ENCODE results near the gene CDK4. TPM values are rescaled to one million over a fixed set of nuclear protein-coding genes. Genes with fewer than 3 reads are reported as not detected.

Gene CDK4
- total RNA-seq, 3 donors from 2014 or later: 41.4 to 62.7 (median 60.2) TPM

DNA sequence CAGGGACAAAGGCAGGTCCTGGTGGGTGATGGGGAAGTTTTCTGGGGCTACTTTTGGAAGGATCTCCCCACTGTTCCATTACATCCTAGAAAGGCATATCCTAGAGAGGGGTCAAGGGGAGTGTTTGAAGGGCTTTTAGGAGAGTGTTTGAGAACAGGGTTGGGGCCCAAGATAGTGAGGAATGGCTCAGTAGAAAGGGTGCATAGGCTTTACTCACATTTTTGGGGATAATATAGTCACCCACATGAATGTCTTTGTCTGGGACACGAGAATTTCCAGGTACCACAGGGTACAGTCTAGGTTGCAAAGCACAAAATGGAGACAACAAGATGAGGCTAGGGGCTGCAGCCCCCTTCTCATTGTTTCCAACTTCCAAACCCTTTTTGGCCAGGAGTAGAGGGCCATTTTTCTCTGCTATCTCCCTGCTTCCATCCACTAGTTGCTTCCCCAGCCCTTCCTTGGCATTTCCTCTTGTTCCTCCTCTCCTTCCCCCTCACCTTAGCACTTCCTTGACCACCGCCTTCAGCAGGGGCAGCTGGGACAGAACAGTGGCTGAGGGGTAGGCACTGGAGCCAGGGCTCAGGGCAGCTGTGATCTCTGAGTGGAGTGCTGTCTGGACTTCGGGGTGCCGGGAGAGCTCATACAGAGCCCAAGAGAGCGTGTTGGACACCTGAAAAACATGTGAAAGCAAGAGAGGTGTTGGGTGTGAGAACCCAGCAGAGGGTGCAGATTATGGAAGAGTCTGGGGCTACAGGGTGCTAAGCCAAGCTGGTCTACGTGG is 12.0 kb upstream of the CDK4 start:
- DNase-seq: no peak
- H3K9me3 ChIP-seq: no peaks in the 10 kb centered on the region
- TF ChIP-seq CTCF (IDR thresholded peaks at IDR 0.05): no peak
- no peak for ATAC-seq
- peaks cover 20% of the 10 kb centered on the region for H3K4me1 ChIP-seq (ENCODE audit: low read depth)
- no peaks in the 10 kb centered on the region for H3K36me3 ChIP-seq (ENCODE audit: low read depth)
- intact Hi-C loops (cut with DNase I, micrococcal nuclease): no loop called here
- no peak overlapping the region for H3K4me3 ChIP-seq

GRCh38 chr12:57762463-57762862 is 10.4 kb upstream of the CDK4 start:
- intact Hi-C loops (cut with DNase I, micrococcal nuclease): no loop called here
- no peaks in the 10 kb centered on the region for H3K9me3 ChIP-seq
- H3K36me3 ChIP-seq (ENCODE audit: low read depth): no peaks in the 10 kb centered on the region
- no peak for DNase-seq
- no peak overlapping the region for H3K4me3 ChIP-seq
- peaks cover 20% of the 10 kb centered on the region for H3K4me1 ChIP-seq (ENCODE audit: low read depth)
- TF ChIP-seq CTCF (IDR thresholded peaks at IDR 0.05): no peak
- ATAC-seq: no peak

DNA sequence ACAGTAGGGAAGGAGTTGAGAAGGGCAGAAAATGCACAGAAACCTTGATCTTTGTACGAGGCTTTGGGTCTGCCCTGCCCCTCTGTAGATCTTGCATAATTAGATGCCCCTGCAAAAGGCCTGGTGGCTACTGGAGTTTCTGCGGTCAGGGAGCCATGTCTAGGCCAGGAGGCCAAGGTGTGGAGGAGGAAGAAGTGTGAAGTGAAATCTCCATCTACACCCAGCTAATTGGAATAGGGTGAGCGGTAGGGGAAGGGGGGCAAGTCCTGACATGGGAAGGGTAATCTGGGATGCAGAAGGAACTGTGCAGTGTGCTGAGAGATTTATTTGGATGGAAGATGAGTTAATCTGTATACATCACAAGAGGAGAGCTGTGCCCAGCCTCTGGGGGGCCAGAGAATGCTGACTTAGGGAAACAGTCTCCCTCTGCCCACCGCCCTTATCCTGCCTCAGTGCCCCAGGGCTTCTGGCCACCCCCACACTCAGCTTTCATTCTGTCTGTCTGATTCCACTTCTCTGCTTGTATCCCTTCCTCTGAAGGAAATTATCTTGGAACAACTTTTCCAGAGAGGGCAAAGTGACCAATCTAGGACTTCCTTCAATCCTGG is 9.4 kb upstream of the CDK4 start:
- ATAC-seq (no peak), DNase-seq (no peak)
- intact Hi-C loops (cut with DNase I, micrococcal nuclease): no loop called here
- Histone ChIP-seq H3K36me3 (ENCODE audit: low read depth) (no peaks in the 10 kb centered on the region), H3K9me3 (no peaks in the 10 kb centered on the region), H3K4me1 (ENCODE audit: low read depth) (peaks cover 19% of the 10 kb centered on the region), H3K4me3 (no peak overlapping the region)
- no peak for TF ChIP-seq CTCF (IDR thresholded peaks at IDR 0.05)

GRCh38 chr12:57760347-57760982 is 8.4 kb upstream of the CDK4 start:
- H3K36me3 ChIP-seq (ENCODE audit: low read depth): no peaks in the 10 kb centered on the region
- DNase-seq: no peak
- intact Hi-C loops (cut with DNase I, micrococcal nuclease): no loop called here
- no peak for ATAC-seq
- TF ChIP-seq CTCF (IDR thresholded peaks at IDR 0.05): no peak
- no peak overlapping the region for H3K4me3 ChIP-seq
- H3K4me1 ChIP-seq (ENCODE audit: low read depth): peaks cover 15% of the 10 kb centered on the region
- H3K9me3 ChIP-seq: no peaks in the 10 kb centered on the region

GRCh38 chr12:57759360-57759980 is 7.4 kb upstream of the CDK4 start:
- Histone ChIP-seq H3K9me3 (no peaks in the 10 kb centered on the region), H3K36me3 (ENCODE audit: low read depth) (no peaks in the 10 kb centered on the region), H3K4me1 (ENCODE audit: low read depth) (peaks cover 14% of the 10 kb centered on the region), H3K4me3 (no peak overlapping the region)
- ATAC-seq (no peak), DNase-seq (peak in 1 of 3 donors; percentile 42)
- peak; percentile 13 for TF ChIP-seq CTCF (IDR thresholded peaks at IDR 0.05)
- intact Hi-C loops (cut with DNase I, micrococcal nuclease): no loop called here

Measured in mucosa of descending colon (tissue), 3 donors.